MM.1S (cell line): Measurements from ENCODE around the gene ASB2.
A peak's percentile ranks its signal among the peaks of the same experiment; 100 is the strongest.

Experiments used
- DNase-seq: peaks from one replicate; pipeline ENCODE4 v3.0.0-alpha.2; 2015
- H2AFZ ChIP-seq: fragments of 300-600 bp; sonication (generic); 2 replicates; pipeline ENCODE4 v1.6.0; 2016; ENCODE audit warnings: antibody characterized with exemption, low read length
- H3F3A ChIP-seq: fragments of 300-600 bp; sonication (generic); 2 replicates; pipeline ENCODE4 v1.6.1; 2016; ENCODE audit warnings: mild to moderate bottlenecking, antibody characterized with exemption, low read length, moderate library complexity, mixed read lengths; ENCODE audit not compliant: insufficient read depth
- H3K27ac ChIP-seq: fragments of 300-600 bp; sonication (generic); 2 replicates; pipeline ENCODE4 v1.5.1; 2016; ENCODE audit warnings: mild to moderate bottlenecking, low read length
- H3K27me3 ChIP-seq: fragments of 300-600 bp; sonication (generic); replicated peaks from 2 replicates; pipeline ENCODE4 v1.6.0; 2016; ENCODE audit warnings: low read length; ENCODE audit not compliant: insufficient read depth
- H3K36me3 ChIP-seq: fragments of 300-600 bp; sonication (generic); replicated peaks from 2 replicates; pipeline ENCODE4 v1.6.1; 2016; ENCODE audit warnings: mild to moderate bottlenecking, low read length, mixed read lengths; ENCODE audit not compliant: insufficient read depth
- H3K4me1 ChIP-seq: fragments of 300-600 bp; sonication (generic); 2 replicates; pipeline ENCODE4 v1.6.1; 2016; ENCODE audit warnings: low read length, mixed read lengths
- H3K4me2 ChIP-seq: fragments of 300-600 bp; sonication (generic); 2 replicates; pipeline ENCODE4 v1.6.0; 2016; ENCODE audit warnings: low read depth, low read length
- H3K4me3 ChIP-seq: fragments of 300-600 bp; sonication (generic); 2 replicates; pipeline ENCODE4 v1.5.1; 2016; ENCODE audit warnings: low read length, mixed read lengths
- H3K79me2 ChIP-seq: fragments of 300-600 bp; sonication (generic); 2 replicates; pipeline ENCODE4 v1.6.1; 2016; ENCODE audit warnings: mixed run types, low read length, mixed read lengths
- H3K9ac ChIP-seq: fragments of 300-600 bp; sonication (generic); 2 replicates; pipeline ENCODE4 v1.6.1; 2016; ENCODE audit warnings: low read length, mixed read lengths
- H3K9me2 ChIP-seq: fragments of 300-600 bp; sonication (generic); replicated peaks from 2 replicates; pipeline ENCODE4 v1.6.1; 2016; ENCODE audit warnings: mild to moderate bottlenecking, low read length, mixed read lengths; ENCODE audit not compliant: insufficient read depth
- H3K9me3 ChIP-seq: fragments of 300-600 bp; sonication (generic); replicated peaks from 2 replicates; pipeline ENCODE4 v1.6.1; 2016; ENCODE audit warnings: mild to moderate bottlenecking, low read length, mixed read lengths; ENCODE audit not compliant: insufficient read depth
- H4K20me1 ChIP-seq: fragments of 300-600 bp; sonication (generic); 2 replicates; pipeline ENCODE4 v1.6.1; 2016; ENCODE audit warnings: mild to moderate bottlenecking, low read length, moderate library complexity, mixed read lengths; ENCODE audit not compliant: insufficient read depth
- EZH2 ChIP-seq: fragments of 300-600 bp; sonication (generic); optimal IDR thresholded peaks from 2 replicates; pipeline ENCODE3; 2017; ENCODE audit warnings: low read depth, mild to moderate bottlenecking, antibody characterized with exemption, low read length, mixed read lengths
- EZH2phosphoT487 ChIP-seq: fragments of 300-600 bp; sonication (generic); IDR thresholded peaks from 2 replicates; pipeline ENCODE4 v1.6.1; 2018; ENCODE audit warnings: antibody characterized with exemption, low read length
- TF ChIP-seq, protein P1 (sequence below): fragments of 300-600 bp; sonication (generic); IDR thresholded peaks from 2 replicates; pipeline ENCODE4 v1.5.1; 2016; ENCODE audit warnings: antibody characterized with exemption, low read length, mixed read lengths

Gene ASB2

GRCh38 chr14:93959239-93960107, 16.9 kb downstream of the ASB2 start:
- peak overlapping the region; percentile 84 for H3K27ac ChIP-seq
- H3K36me3 ChIP-seq = no peaks in the 10 kb centered on the region
- DNase-seq = peak; percentile 91
- H3K4me3 ChIP-seq = no peak overlapping the region
- H3K79me2 ChIP-seq = no peaks in the 10 kb centered on the region
- peaks cover 17% of the 10 kb centered on the region for H3F3A ChIP-seq
- TF ChIP-seq, protein P1, sequence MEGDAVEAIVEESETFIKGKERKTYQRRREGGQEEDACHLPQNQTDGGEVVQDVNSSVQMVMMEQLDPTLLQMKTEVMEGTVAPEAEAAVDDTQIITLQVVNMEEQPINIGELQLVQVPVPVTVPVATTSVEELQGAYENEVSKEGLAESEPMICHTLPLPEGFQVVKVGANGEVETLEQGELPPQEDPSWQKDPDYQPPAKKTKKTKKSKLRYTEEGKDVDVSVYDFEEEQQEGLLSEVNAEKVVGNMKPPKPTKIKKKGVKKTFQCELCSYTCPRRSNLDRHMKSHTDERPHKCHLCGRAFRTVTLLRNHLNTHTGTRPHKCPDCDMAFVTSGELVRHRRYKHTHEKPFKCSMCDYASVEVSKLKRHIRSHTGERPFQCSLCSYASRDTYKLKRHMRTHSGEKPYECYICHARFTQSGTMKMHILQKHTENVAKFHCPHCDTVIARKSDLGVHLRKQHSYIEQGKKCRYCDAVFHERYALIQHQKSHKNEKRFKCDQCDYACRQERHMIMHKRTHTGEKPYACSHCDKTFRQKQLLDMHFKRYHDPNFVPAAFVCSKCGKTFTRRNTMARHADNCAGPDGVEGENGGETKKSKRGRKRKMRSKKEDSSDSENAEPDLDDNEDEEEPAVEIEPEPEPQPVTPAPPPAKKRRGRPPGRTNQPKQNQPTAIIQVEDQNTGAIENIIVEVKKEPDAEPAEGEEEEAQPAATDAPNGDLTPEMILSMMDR = no peak
- no peak for TF ChIP-seq EZH2phosphoT487
- TF ChIP-seq EZH2 = no peak
- H3K4me2 ChIP-seq = peak overlapping the region; percentile 63
- no peaks in the 10 kb centered on the region for H3K9me3 ChIP-seq
- H3K9me2 ChIP-seq = no peaks in the 10 kb centered on the region
- peak overlapping the region; percentile 34; the same call in 1 of the 2 replicates for H2AFZ ChIP-seq
- H3K9ac ChIP-seq = peak overlapping the region; percentile 59
- H3K4me1 ChIP-seq = peaks cover 67% of the 10 kb centered on the region
- H3K27me3 ChIP-seq = no peaks in the 10 kb centered on the region
- no peaks in the 10 kb centered on the region for H4K20me1 ChIP-seq

DNA sequence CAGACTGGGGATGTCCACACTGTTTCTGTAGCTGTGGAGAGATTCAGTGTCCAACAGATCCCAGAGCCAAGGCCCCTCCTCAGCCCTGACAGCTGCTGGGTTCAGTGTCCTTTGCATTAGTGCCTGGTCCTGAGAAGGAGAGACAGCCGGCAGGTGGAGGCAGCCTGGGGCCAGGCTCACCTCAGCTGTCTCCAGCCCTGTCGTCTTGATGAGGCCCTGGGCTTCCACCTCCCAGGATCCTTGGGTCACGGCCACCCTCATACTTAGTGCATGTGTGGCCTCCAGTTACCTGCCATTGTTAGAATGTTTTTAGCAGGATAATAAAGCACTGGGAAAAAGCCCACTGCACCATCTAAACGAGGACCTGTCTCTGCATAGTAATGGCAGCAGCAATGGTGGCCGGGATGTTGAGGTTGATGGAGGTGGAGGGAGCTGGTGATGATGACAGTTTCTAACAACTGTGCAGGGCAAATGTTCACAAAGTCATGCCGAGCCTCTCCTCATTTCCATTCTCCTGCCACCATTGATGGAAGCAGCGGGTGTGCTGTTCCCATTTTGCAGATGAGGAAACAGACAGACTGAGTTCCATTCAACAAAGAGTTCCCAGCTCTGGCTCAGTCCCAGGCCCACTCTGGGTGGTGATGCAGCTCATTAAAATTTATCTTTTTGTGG, 17.7 kb downstream of the ASB2 start:
- H3K9me3 ChIP-seq = no peaks in the 10 kb centered on the region
- peak overlapping the region; percentile 59 for H3K9ac ChIP-seq
- H2AFZ ChIP-seq = peak overlapping the region; percentile 34; the same call in 1 of the 2 replicates

DNA sequence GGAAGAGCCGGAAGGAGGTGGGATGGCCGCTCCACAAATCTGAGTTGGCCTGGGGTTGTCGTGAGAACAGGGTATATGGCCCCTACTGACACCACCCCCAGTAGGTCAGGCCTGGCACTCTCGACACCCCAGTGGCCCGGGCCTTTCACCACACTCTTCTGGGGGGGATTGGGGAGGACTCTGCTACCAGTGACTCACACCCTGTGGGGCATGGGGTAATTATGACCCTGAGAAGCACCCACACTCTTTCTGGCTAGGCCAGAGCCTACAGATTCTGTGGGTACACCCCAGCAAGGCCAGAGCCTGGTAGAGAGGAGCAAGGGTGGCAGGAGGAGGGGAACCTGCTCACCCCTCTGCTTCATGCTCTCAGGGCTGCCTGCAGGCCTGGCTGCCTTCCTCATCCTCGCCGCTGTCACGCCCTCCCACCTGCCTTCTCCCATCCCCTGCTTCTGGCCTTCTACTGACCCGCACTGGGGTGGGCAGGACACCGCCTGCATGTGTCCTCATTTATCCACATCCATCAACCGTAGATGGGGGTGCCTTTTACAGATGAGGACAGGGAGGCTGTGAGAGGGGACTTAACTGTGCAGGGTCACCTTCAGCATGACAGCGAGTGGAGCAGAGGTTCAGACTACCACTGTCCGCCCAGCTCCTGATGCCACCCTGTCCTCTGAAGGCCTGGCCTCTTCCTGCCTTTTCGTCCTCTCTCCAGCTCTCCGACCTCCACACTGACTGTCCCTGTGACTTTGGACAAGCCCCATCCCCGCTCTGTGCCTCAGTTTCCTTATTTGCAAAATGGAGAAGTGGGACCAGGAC, 18.4 kb downstream of the ASB2 start:
- no peaks in the 10 kb centered on the region for H4K20me1 ChIP-seq
- DNase-seq = no peak
- H3K9me2 ChIP-seq = no peaks in the 10 kb centered on the region
- H3K27me3 ChIP-seq = no peaks in the 10 kb centered on the region
- no peaks in the 10 kb centered on the region for H3K79me2 ChIP-seq
- no peaks in the 10 kb centered on the region for H3K9me3 ChIP-seq
- peaks cover 52% of the 10 kb centered on the region for H3K4me1 ChIP-seq
- TF ChIP-seq EZH2phosphoT487 = no peak
- TF ChIP-seq EZH2 = no peak
- TF ChIP-seq, protein P1 = no peak
- H3K27ac ChIP-seq = no peak overlapping the region
- no peak overlapping the region for H3K4me2 ChIP-seq
- H3K4me3 ChIP-seq = no peak overlapping the region
- no peaks in the 10 kb centered on the region for H3K36me3 ChIP-seq
- H3K9ac ChIP-seq = no peak overlapping the region
- H2AFZ ChIP-seq = no peak overlapping the region
- H3F3A ChIP-seq = peaks cover 13% of the 10 kb centered on the region

More for the DNA sequence above, 17.7 kb downstream of the ASB2 start:
- Histone ChIP-seq H4K20me1 (no peaks in the 10 kb centered on the region), H3K27me3 (no peaks in the 10 kb centered on the region), H3F3A (peaks cover 17% of the 10 kb centered on the region), H3K4me2 (peak overlapping the region; percentile 63), H3K9me2 (no peaks in the 10 kb centered on the region), H3K27ac (peak overlapping the region; percentile 84), H3K79me2 (no peaks in the 10 kb centered on the region), H3K4me3 (no peak overlapping the region), H3K36me3 (no peaks in the 10 kb centered on the region), H3K4me1 (peaks cover 60% of the 10 kb centered on the region)
- DNase-seq = no peak
- TF ChIP-seq, protein P1 = no peak
- TF ChIP-seq EZH2 = no peak
- TF ChIP-seq EZH2phosphoT487 = no peak
